Body of pancreas (tissue), 4 donors: ENCODE results near the gene RPL41.

Source experiments
- POLR2A ChIP-seq, 3 donors: fragments of 450-650 bp; IDR thresholded peaks; one replicate each; pipeline ENCODE4 v1.6.1; 2016; ENCODE audit warnings: antibody characterized with exemption in 3 of 3, mild to moderate bottlenecking in 2 of 3
- TF ChIP-seq, protein P1 (sequence below), 7 experiments: fragments of 450-650 bp in 4 of 7; fragments of 200-600 bp in 3 of 7; sonication (generic) in 3 of 7; IDR thresholded peaks; one replicate each; pipeline ENCODE4 v1.5.1; 2016 to 2019; ENCODE audit warnings: antibody characterized with exemption in 7 of 7

DNA sequence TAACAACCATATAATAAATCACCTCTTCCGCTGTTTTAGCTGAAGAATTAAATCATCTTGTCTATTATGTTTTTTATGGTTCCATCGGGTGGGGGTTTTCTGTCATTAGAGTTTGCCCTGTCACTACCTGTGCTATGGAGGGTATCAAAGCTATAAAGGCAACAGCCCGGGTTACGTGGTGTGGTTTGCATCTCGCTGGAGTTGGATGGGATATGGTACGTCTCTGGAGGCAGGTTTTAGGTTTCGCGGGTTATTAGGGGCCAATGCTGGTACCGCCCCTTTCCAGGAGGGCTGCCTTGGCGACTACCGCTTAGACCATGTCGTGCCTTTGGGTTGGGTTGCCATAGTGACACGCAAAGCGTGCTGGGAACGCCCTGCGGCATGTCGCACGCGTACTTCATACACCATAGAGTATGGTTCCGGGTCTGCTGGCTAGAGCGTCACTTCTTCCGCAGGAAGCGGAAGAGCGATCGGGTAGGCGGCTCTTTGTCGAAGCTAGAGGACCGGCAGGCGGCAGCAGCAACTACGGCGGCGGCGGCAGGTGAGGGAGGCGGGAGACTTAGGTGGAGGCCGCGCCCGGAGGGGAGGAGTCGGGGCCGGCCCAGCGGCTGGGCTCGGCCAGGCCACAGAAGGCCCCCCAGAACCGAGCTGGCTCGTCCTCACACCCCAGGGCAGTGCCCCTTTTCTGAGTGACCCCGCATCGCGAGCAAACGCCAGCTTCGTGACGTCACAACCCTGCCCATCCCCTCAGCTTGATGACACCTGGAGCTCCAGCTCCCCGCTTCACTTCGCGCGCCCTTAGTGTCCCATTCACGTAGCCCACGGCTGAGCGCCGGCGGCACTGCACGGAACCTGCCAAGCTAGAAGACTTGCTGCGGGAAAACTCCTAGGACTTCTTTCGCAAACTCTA, 1.6 kb downstream of the RPL41 start, which contains the start of gene ZC3H10:
- TF ChIP-seq POLR2A (IDR thresholded peaks at IDR 0.05) = peak; percentile 84 to 91 (median 90)
- TF ChIP-seq, protein P1, sequence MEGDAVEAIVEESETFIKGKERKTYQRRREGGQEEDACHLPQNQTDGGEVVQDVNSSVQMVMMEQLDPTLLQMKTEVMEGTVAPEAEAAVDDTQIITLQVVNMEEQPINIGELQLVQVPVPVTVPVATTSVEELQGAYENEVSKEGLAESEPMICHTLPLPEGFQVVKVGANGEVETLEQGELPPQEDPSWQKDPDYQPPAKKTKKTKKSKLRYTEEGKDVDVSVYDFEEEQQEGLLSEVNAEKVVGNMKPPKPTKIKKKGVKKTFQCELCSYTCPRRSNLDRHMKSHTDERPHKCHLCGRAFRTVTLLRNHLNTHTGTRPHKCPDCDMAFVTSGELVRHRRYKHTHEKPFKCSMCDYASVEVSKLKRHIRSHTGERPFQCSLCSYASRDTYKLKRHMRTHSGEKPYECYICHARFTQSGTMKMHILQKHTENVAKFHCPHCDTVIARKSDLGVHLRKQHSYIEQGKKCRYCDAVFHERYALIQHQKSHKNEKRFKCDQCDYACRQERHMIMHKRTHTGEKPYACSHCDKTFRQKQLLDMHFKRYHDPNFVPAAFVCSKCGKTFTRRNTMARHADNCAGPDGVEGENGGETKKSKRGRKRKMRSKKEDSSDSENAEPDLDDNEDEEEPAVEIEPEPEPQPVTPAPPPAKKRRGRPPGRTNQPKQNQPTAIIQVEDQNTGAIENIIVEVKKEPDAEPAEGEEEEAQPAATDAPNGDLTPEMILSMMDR (IDR thresholded peaks at IDR 0.05) = peak in 6 of 7 experiments; percentile 39 to 83 (median 76)
